Measurements from ENCODE around the gene ARHGAP26.

Gene ARHGAP26

DNA sequence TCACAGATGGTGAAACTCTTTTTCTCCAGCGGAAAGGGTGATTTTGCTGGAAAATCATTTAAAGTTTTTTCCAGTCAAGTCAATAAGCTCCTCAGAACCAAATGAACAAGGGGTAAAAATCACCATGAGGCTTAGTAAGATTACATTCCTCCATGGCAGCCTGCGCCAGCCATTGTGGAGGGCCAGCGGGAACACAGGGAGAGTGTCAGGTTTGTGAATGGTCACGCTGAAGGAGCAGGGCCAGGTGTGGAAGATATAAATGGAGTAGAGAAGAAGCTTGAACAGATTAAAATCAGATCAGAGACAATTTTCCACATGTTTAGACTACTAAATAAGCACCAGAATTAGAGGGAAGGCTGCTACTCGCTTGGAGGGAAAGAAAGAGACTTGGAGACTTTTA lies 424.5 kb downstream of the ARHGAP26 start:
- Histone ChIP-seq H3K27me3 (no peaks in the 10 kb centered on the region), H3K9me3 (no peaks in the 10 kb centered on the region), H3K27ac (no peak overlapping the region), H3K4me1 (ENCODE audit: control insufficient read depth in 1 of 2, insufficient read depth in 1 of 2, low read depth in 1 of 2, low read length in 1 of 2) (peaks cover 4 to 13% of the 10 kb centered on the region in 2 experiments), H3K4me3 (ENCODE audit: low read depth in 1 of 2, low read length in 1 of 2) (no peak overlapping the region), H3K36me3 (no peaks in the 10 kb centered on the region)
- TF ChIP-seq, protein P1, sequence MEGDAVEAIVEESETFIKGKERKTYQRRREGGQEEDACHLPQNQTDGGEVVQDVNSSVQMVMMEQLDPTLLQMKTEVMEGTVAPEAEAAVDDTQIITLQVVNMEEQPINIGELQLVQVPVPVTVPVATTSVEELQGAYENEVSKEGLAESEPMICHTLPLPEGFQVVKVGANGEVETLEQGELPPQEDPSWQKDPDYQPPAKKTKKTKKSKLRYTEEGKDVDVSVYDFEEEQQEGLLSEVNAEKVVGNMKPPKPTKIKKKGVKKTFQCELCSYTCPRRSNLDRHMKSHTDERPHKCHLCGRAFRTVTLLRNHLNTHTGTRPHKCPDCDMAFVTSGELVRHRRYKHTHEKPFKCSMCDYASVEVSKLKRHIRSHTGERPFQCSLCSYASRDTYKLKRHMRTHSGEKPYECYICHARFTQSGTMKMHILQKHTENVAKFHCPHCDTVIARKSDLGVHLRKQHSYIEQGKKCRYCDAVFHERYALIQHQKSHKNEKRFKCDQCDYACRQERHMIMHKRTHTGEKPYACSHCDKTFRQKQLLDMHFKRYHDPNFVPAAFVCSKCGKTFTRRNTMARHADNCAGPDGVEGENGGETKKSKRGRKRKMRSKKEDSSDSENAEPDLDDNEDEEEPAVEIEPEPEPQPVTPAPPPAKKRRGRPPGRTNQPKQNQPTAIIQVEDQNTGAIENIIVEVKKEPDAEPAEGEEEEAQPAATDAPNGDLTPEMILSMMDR (IDR thresholded peaks at IDR 0.05): no peak

DNA sequence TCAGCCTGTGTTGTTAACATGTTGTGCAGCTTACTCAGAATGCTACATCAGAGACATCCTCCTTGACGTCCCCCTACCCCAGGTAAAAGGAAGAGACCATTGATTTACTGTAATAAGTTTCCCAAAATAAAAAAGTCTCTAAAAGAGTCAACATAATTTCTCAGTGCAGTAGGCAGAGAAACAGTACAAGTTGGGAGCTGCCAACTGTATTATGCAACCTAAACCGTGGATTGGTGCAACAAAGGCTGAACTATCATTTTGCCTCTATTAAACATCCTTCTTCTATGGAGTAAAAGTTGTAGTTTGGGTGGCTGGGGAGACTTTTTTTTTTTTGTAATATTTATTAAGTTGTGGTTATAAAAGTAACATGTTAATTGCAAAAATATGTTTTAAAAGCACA lies 425.3 kb downstream of the ARHGAP26 start:
- no peaks in the 10 kb centered on the region for H3K27me3 ChIP-seq
- no peaks in the 10 kb centered on the region for H3K9me3 ChIP-seq
- no peak overlapping the region for H3K27ac ChIP-seq
- H3K4me1 ChIP-seq (ENCODE audit: control insufficient read depth in 1 of 2, insufficient read depth in 1 of 2, low read depth in 1 of 2, low read length in 1 of 2): peaks cover 4 to 13% of the 10 kb centered on the region in 2 experiments
- TF ChIP-seq, protein P1 (IDR thresholded peaks at IDR 0.05): no peak
- H3K36me3 ChIP-seq: no peaks in the 10 kb centered on the region
- no peak overlapping the region for H3K4me3 ChIP-seq (ENCODE audit: low read depth in 1 of 2, low read length in 1 of 2)

DNA sequence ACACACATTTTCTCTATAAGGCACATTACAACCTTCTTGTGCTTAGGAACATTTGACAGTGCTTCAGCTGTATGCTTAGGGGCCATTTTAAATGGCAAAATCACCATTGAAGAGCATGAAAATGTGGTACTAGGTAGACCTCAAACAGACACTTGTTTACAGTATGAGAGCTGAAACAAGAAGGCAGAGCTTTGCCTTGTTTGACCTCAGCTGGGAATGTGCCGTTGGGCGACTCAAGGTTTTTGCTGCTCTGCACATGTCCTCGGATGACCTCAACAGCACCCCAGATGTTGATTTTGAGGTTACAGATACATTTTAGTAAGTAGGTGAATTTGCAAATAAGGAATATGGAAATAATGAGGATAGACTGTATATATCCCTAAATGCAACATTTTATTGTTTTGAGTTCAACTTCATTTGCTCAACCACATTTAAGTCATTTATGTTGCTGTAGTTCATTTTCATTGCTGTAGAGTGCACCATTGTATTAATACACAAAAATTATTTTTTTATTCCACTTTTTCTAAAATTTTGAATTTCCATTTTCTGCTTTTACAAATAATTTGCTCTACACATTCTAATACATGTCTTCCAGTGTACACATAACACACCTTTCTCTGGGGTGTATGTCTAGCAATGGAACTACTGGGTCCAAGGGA lies 426.6 kb downstream of the ARHGAP26 start:
- H3K4me3 ChIP-seq (ENCODE audit: low read depth in 1 of 2, low read length in 1 of 2): no peak overlapping the region
- H3K36me3 ChIP-seq: no peaks in the 10 kb centered on the region
- H3K27me3 ChIP-seq: no peaks in the 10 kb centered on the region
- TF ChIP-seq, protein P1 (IDR thresholded peaks at IDR 0.05): no peak
- H3K9me3 ChIP-seq: no peaks in the 10 kb centered on the region
- peak overlapping the region; percentile 9 for H3K27ac ChIP-seq
- peaks cover 4 to 13% of the 10 kb centered on the region in 2 experiments for H3K4me1 ChIP-seq (ENCODE audit: control insufficient read depth in 1 of 2, insufficient read depth in 1 of 2, low read depth in 1 of 2, low read length in 1 of 2)

DNA sequence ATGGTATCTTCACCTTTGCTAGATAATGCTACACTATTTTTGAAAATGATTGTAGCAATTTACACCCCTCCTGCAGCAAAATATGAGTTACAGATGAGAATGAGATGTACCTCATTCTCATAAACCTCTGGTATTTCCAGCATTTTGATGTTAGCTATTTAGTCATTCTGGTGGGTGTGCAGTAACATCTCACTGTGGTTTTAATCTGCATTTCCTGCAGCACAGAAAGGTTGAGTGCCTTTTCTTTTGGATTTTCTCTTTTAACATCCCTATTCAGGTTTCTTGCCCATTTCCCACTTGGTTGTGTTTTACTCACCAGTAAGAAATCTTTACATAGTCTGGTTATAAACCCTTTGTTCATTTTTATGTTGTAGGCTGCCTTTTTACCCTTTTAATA lies 427.1 kb downstream of the ARHGAP26 start:
- peaks cover 4 to 13% of the 10 kb centered on the region in 2 experiments for H3K4me1 ChIP-seq (ENCODE audit: control insufficient read depth in 1 of 2, insufficient read depth in 1 of 2, low read depth in 1 of 2, low read length in 1 of 2)
- TF ChIP-seq, protein P1 (IDR thresholded peaks at IDR 0.05): no peak
- H3K36me3 ChIP-seq: no peaks in the 10 kb centered on the region
- no peak overlapping the region for H3K4me3 ChIP-seq (ENCODE audit: low read depth in 1 of 2, low read length in 1 of 2)
- H3K9me3 ChIP-seq: no peaks in the 10 kb centered on the region
- no peaks in the 10 kb centered on the region for H3K27me3 ChIP-seq
- no peak overlapping the region for H3K27ac ChIP-seq

DNA sequence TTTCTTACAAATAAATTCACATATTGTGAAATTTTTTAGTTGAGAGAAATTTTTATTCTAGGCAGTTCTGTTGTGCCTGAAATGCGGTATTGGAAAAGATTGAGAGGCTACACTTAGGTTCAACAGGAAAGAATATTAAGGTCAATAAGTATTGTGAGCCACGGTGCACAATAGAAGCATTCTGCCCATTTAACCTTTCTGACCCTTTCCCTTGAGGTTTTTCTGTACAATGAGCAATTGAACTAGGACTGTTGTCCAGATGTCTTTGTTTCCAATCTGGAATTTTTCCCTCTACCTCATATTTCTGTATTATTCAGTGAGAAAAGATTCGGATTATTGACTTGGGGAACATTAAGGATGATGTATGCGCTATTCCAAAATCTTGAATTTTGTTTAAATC lies 428.2 kb downstream of the ARHGAP26 start:
- H3K4me1 ChIP-seq (ENCODE audit: control insufficient read depth in 1 of 2, insufficient read depth in 1 of 2, low read depth in 1 of 2, low read length in 1 of 2): peaks cover 4 to 13% of the 10 kb centered on the region in 2 experiments
- H3K9me3 ChIP-seq: no peaks in the 10 kb centered on the region
- no peak overlapping the region for H3K27ac ChIP-seq
- TF ChIP-seq, protein P1 (IDR thresholded peaks at IDR 0.05): no peak
- H3K27me3 ChIP-seq: no peaks in the 10 kb centered on the region
- no peak overlapping the region for H3K4me3 ChIP-seq (ENCODE audit: low read depth in 1 of 2, low read length in 1 of 2)
- H3K36me3 ChIP-seq: no peaks in the 10 kb centered on the region

All from neutrophil (primary cell).